GM12875 (cell line): ENCODE data around the gene OTX1.

Experiments used
- H3K4me3 ChIP-seq: one replicate; pipeline ENCODE4 v1.5.1; 2011; ENCODE audit warnings: low read depth, low read length, control low read depth
- CTCF ChIP-seq: IDR thresholded peaks from 2 replicates; pipeline ENCODE4 v1.5.1; 2011; ENCODE audit warnings: low read depth, mild to moderate bottlenecking, control low read depth, inconsistent platforms, low read length, moderate library complexity, borderline replicate concordance; ENCODE audit not compliant: insufficient read depth

The OTX1 gene

GRCh38 chr2:63046961-63047320 lies 3.7 kb upstream of the OTX1 start:
- no peak for TF ChIP-seq CTCF

DNA sequence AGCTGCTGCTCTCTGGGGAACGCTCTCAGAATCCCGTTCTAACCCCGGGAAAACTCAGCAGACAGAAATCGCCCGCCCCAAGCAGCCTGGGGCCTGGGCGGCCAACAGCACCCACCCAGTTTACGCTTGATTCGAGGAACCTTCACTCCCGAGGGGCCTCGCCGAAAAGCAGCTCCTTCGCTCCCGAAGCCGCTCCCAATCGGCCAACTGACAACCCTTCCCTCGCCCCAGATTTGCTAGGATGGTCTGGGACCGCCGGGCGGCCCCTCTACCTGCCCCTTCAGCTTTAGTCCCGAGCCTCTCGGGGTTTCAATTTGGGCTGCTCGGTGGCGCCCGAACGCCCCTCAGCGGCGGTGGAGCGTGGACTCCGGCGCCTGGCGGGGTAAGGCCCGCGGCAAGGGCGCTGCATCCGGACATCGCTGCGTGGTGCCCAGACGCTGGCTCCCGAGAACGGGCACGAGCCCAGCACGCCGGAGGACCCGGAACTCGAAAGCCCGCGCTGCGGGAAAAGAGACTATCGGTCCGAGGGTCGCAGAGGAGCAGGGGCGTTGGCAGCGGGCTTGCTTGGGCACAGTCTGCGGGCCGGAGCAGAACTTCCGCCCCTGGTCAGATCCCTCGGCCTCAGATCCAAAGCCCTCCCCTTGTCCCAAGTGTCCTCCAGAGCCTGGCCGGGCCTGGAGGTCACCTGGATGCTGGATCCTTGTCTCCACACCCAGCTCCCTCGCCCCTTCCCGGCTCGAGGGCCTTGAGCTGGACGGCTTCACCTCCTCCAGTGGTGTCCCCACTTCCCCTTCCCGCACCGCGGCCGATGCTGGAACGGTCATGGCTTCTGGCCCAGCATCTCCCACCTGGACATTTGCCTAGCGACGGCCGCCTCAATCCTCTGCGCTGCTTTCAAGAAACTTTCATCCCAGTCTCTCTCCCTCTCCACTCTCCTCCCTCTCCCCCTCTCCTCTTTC lies 3.0 kb upstream of the OTX1 start:
- TF ChIP-seq CTCF = peak; percentile 21; the same call in 1 of the 2 replicates
- H3K4me3 ChIP-seq = peak overlapping the region; percentile 43

More at GRCh38 chr2:63046961-63047320, 3.7 kb upstream of the OTX1 start:
- no peak overlapping the region for H3K4me3 ChIP-seq

- no peak overlapping the region for H3K4me3 ChIP-seq
- no peak for TF ChIP-seq CTCF
These were observed 2.1 kb upstream of the OTX1 start for GRCh38 chr2:63048367-63049171.

GRCh38 chr2:63049211-63049969 lies 1.2 kb upstream of the OTX1 start:
- peak overlapping the region; percentile 62 for H3K4me3 ChIP-seq
- no peak for TF ChIP-seq CTCF

DNA sequence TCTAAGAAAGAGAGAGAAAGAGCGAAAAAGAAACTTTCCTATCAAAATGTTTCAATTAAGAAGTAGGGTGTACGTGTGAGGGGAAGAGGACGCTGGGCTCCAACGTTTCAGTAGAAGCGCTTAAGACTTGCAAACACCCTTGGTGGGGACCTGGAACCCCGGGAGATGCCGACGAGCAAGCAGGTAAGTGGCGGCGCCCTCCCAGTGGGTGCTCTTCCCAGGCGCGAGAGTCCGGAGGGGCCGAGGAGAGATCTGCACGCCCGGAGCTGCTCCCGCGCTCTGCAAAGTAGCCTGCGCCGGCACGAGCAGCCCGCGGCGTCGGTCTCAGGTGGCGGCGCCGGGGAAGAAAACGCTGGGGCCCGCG lies 678 bp upstream of the OTX1 start:
- TF ChIP-seq CTCF = no peak

GRCh38 chr2:63051042-63051794 lies 588 bp downstream of the OTX1 start:
- TF ChIP-seq CTCF = no peak
- H3K4me3 ChIP-seq = peak overlapping the region; percentile 67

More for the DNA sequence above, 678 bp upstream of the OTX1 start:
- peak overlapping the region; percentile 62 for H3K4me3 ChIP-seq
